HG03060 (cell line): ENCODE measurements around the gene GALNT13.
"Not testable (repeated sequence)": the region's sequence is repeated elsewhere in the genome, so short reads cannot be mapped to it uniquely, and the experiment has no call there.

Source experiments
- ATAC-seq: cut with Tn5 transposase; IDR thresholded peaks from one replicate; pipeline ENCODE4 v1.9.1; 2021; ENCODE audit warnings: low read depth, moderate number of reproducible peaks; ENCODE audit not compliant: unreplicated experiment

The GALNT13 gene

GRCh38 chr2:154457286-154457685 is 585.6 kb downstream of the GALNT13 start:
- no peak for ATAC-seq

GRCh38 chr2:154459286-154459685 is 587.6 kb downstream of the GALNT13 start:
- ATAC-seq, result no peak

- no peak for ATAC-seq
These were observed 590.9 kb downstream of the GALNT13 start for GRCh38 chr2:154462634-154463033.

GRCh38 chr2:154466226-154466625 is 594.5 kb downstream of the GALNT13 start:
- ATAC-seq, result no peak

GRCh38 chr2:154470376-154470775 is 598.7 kb downstream of the GALNT13 start:
- no peak for ATAC-seq

- not testable (repeated sequence) for ATAC-seq
These were observed 599.8 kb downstream of the GALNT13 start for GRCh38 chr2:154471492-154471891.

- ATAC-seq, result no peak
These were observed 605.6 kb downstream of the GALNT13 start for GRCh38 chr2:154477319-154477718.

- no peak for ATAC-seq
These were observed 608.8 kb downstream of the GALNT13 start for GRCh38 chr2:154480521-154480920.

GRCh38 chr2:154481336-154481735 is 609.6 kb downstream of the GALNT13 start:
- no peak for ATAC-seq

GRCh38 chr2:154484338-154485099 is 612.8 kb downstream of the GALNT13 start:
- peak; percentile 77 for ATAC-seq

GRCh38 chr2:154488801-154489200 is 617.1 kb downstream of the GALNT13 start:
- ATAC-seq, result no peak

- ATAC-seq, result no peak
These were observed 617.6 kb downstream of the GALNT13 start for GRCh38 chr2:154489266-154489858.

- ATAC-seq, result no peak
These were observed 618.8 kb downstream of the GALNT13 start for GRCh38 chr2:154490530-154490929.

- peak; percentile 76 for ATAC-seq
These were observed 623.7 kb downstream of the GALNT13 start for GRCh38 chr2:154495455-154495868.

GRCh38 chr2:154497019-154497418 is 625.3 kb downstream of the GALNT13 start:
- no peak for ATAC-seq
